ENCODE measurements around the gene THSD4.

Gene THSD4

DNA sequence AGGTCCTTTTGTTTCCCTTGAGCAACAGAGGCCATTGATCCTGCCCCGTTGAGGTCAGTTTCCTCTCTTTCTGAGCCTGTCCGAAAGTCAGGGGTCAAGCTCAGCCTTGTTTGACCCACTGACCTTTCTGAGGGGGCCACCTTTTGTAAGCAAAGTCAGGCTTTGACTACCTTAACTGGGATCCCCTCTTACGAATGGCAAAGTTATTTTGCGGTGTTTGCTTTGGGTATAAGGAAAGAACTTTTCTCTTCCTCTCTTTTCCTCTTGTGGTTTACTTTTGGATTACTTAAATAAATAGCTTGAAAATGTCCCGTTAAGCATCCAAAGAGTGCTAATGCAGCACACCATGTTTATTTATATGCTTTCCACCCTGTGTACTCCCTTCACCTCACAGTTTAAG, 340.6 kb downstream of the THSD4 start:
- DNase-seq (ENCODE audit: low read depth): no peak

GRCh38 chr15:71456362-71456761, 341.1 kb downstream of the THSD4 start:
- no peak for DNase-seq (ENCODE audit: low read depth)

DNA sequence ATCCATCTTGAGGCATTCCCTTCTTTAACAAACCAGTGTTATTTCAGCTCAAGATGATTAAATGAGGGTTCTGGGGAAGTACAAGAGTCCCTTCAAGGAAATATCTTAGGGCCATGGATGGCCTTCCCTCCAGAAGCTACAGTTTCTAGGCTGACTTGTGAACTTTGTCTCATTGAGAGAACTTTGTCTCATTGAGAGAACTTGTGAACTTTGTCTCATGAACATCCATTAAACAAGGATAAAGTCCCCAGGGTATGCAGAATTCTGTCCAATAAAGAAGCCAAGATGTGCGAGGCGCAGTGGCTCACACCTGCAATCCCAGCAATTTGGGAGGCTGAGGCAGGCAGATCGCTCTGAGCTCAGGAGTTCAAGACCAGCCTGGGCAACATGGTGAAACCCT, 341.5 kb downstream of the THSD4 start:
- no peak for DNase-seq (ENCODE audit: low read depth)

DNA sequence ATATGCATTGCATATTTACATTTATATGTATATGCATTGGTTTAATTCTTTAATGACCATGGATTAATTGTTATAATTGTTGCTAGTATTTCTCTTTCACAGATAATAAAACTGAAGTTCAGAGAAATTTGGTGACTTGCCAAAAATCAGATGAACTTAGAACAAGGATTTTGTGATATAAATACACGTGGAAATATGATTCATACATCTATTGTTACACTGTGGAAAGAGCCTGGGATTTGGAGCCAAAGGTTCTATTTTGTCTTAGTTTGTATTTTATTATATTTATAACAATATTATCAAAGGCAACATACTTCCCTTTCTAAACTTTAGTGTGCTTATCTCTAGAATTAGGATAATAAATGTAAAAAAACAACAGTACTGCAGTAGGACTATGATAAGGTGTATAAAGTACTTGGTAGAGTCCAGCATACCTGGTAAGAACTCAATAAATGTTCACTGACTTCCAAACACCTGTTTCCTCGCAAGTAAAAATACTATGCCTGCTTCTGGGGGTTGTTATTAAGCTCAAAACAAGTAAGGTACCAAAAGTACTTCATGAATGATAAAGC, 342.9 kb downstream of the THSD4 start:
- DNase-seq (ENCODE audit: low read depth): no peak

DNA sequence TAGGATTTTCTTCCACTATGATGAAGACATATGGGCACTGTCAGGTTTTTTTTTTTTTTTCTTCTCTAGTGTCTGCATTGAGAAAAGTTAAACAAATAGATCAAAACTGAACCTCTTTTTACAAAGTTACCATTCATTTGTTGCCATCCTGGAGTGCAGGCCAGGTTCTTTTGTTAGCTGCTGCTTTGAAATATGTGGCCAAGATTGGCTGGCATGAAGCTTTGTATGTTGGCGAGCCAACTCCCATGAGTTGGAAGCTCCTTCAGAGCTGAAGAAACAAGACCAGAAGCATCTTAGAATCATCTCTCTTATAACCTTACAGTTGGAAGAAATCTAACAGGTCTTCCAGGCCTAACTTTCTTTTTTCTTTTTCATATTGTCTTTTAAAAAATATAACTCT, 346.5 kb downstream of the THSD4 start:
- no peak for DNase-seq (ENCODE audit: low read depth)

- DNase-seq (ENCODE audit: low read depth): no peak
Observed at GRCh38 chr15:71462638-71463037, 347.4 kb downstream of the THSD4 start.

DNA sequence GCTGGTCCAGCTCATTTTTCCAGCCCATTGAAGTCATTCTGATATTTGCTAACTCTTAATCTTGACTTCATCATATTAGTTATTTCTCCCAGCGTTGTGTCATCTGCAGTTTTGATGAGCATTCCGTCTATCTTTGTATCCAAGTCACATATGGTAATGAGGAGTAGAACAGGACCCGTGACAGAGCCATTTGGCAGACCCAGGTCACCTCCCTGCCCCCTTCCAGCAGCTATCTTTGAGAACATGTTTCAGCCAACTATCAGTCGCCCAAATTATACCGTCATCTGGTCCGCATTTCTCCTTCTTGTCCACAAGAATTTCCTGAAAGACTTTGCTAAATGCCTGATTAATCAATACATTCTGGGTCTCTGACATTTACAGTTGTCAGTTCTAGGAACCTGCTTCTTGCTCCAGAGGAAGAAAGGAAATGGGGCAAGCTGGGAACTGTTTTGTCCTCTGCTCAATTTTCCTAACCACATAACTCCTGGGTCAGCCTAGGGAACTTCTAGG, 347.9 kb downstream of the THSD4 start:
- DNase-seq (ENCODE audit: low read depth): no peak

DNA sequence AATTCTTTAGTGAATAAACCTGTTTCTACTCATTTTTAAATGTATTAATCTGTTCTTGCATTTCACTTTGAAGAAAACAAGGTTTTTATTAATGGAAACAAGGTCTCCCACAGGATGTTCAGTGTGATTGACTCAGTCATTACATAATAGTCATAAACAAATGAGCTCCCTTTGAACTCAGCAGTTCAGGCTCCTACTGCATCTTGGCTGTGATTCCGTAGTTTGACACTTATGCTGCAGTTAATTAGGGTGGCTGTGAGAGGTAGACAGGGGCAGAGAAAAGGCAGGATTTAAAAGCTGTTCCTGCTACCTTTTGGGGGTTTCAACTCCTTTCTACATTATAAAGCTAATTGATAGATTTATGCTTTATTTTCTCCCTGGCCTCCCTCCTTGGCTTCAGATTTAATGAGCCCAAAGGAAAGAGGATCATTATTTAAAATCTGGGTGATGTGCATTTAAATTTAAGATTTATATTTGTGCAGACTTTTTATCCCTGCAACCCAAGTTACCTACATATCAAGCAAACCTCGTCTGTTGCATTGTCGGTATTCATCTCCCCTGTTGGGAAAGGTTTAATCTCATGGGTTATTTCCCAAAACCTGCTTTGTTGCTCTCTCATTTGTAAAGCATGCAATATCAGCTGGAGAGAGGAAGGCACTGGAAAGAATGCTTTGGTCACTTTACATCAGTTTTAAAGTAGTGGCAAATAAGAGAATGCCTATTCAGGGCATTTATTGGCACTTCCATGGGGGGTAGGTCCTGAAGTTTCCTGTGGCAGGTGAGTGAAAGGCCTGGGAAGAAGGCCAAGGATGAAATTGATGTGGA, 350.1 kb downstream of the THSD4 start:
- DNase-seq (ENCODE audit: low read depth): no peak

- DNase-seq (ENCODE audit: low read depth): no peak
Observed at GRCh38 chr15:71468715-71469114, 353.4 kb downstream of the THSD4 start.

- no peak for DNase-seq (ENCODE audit: low read depth)
Observed at GRCh38 chr15:71469413-71469812, 354.1 kb downstream of the THSD4 start.

DNA sequence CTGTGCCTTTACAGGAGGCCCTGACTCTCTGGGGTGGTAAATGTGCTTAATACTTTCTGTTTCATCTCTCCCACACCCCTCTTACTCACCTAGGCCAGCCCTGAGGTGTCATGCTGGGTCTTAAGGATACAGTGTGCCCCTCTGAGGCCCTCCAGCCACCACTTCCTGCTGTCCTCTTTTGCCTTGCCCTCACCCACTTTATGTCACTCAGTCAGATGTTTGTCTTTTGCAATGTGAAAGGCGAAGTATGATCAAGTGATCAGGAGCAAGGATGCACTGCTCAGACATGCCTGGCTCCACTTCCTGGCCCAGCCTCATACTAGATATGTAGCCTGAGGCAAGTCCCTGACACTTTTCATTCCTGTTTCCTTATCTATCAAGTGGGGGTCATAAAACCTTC, 356.1 kb downstream of the THSD4 start:
- no peak for DNase-seq (ENCODE audit: low read depth)

GRCh38 chr15:71472566-71472965, 357.3 kb downstream of the THSD4 start:
- DNase-seq (ENCODE audit: low read depth): no peak

GRCh38 chr15:71473751-71474150, 358.5 kb downstream of the THSD4 start:
- DNase-seq (ENCODE audit: low read depth): no peak

DNA sequence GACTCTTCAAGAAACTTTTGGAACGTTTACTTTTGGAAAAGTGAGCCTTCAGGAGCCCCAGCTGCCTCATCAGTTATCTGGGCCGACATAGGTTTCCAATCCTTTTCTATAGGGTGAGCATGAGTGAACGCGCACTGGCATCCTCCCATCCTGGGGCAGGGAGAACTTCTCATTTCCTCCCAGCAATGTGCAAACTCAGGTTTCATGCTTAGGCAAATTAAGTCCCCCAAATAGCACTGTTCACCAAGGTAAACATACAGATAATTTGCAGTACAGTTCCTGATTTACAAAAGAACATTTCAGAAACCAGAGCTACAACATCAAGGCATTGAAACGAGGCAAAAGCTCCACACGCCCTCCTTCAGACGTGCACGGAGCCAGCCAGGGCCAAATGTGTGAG, 361.6 kb downstream of the THSD4 start:
- no peak for DNase-seq (ENCODE audit: low read depth)

GRCh38 chr15:71480556-71480955, 365.3 kb downstream of the THSD4 start:
- no peak for DNase-seq (ENCODE audit: low read depth)

- DNase-seq (ENCODE audit: low read depth): no peak
Observed at GRCh38 chr15:71484080-71484479, 368.8 kb downstream of the THSD4 start.

DNA sequence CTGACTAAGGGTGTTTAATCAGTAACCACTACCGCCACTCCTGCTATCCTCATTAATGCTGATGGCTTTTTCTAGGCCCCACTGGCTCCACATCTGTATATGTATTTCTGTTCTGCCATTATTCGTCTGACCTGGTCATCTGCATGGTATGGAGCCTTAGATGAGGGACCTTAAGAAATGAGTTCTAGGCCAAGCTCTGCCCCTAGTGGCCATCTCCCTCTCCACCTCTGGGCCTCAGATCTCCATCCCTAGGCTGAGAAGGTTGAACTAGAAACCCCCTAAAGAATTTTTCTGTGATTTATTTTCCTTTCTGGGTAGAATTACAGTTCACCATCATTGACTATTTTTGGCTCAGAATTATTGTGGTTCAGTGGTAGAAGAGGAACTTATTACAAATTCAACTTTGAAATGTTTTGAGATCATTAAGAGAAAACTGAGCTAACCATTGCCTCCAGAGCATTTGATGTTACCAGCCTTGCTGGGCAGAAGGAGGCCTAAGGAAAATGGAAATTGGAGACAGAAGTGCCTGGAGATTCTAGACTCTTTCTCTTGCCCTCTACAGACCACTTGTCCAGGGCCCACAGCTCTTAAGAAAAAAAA, 369.9 kb downstream of the THSD4 start:
- DNase-seq (ENCODE audit: low read depth): no peak

DNA sequence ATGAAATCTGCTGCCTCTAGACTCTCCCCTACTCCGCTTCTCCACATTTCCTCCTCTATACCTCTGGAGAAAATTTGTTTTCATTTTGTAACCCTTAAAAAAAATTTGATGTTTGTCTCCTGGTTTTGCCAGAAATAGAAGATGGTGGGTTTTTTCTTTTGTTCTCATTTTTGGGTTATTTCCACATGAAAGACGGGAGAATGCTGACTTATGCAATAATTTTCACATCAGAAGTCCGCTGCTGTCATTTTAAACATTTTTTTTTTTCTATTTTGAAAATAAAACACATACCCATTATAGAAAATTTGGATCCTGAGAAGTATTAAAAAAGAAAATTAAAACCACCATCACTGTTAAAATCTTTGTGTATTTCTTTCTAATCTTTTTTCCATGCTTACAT, 374.3 kb downstream of the THSD4 start:
- DNase-seq (ENCODE audit: low read depth): no peak

DNA sequence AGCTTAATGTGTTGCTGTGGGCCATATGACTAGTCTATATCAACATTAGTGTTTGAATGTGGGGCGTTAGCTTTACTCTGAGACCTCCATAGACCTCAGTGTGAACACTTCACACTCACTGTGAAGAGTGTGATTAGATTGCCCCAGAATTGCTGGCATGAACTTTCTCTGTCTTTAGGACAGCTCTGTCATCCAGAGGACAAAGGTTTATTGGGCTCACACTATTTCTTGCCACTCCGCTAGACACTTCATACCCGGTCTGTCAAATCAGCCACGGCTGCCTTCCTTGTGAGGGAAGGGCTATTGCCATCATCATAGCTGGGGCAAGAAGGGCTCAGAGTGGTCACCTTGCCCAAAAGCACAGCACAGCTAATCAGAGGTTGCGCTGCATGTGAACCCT, 378.3 kb downstream of the THSD4 start:
- DNase-seq (ENCODE audit: low read depth): no peak

GRCh38 chr15:71494563-71495397, 379.5 kb downstream of the THSD4 start:
- DNase-seq (ENCODE audit: low read depth): no peak

DNA sequence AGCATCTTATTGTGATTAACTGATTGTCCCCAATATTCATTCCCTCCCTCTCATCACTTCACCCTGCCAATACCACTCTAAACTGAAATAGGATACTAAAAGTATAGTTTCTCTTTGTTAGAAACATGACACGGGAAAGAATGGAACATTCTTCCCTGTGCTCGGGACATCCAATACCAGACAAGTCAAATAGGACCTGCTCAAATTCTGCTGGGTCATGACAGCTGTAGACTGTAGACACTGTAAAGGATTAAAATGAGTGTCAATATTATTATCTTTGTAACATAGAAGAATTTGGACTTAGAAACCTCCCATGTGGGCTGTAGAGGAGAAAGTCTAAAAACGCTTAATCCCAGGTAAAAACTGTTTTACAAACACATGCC, 380.1 kb downstream of the THSD4 start:
- no peak for DNase-seq (ENCODE audit: low read depth)

- peak; percentile 36 for DNase-seq (ENCODE audit: low read depth)
Observed at GRCh38 chr15:71496336-71496955, 381.2 kb downstream of the THSD4 start.

All from HS-5 (cell line).